Astrocyte of the spinal cord (primary cell): Measurements from ENCODE around the gene RNF208.

ENCODE experiments used
- DNase-seq: peaks from one replicate; pipeline ENCODE4 v3.0.0; 2011; ENCODE audit warnings: low read depth, low spot score
- H3K4me3 ChIP-seq: 2 replicates; pipeline ENCODE4 v1.5.1; 2011; ENCODE audit warnings: low read depth, mild to moderate bottlenecking, low read length, moderate library complexity
- CTCF ChIP-seq: IDR thresholded peaks from 2 replicates; pipeline ENCODE4 v1.5.1; 2012; ENCODE audit warnings: low read depth, mild to moderate bottlenecking, low read length, inconsistent platforms
- in situ Hi-C: cut with HindIII; loops from 2 replicates; pipeline ENCODE4 v1.10.0; 2017; ENCODE audit warnings: low sequenced_read_pairs

RNF208 gene

DNA sequence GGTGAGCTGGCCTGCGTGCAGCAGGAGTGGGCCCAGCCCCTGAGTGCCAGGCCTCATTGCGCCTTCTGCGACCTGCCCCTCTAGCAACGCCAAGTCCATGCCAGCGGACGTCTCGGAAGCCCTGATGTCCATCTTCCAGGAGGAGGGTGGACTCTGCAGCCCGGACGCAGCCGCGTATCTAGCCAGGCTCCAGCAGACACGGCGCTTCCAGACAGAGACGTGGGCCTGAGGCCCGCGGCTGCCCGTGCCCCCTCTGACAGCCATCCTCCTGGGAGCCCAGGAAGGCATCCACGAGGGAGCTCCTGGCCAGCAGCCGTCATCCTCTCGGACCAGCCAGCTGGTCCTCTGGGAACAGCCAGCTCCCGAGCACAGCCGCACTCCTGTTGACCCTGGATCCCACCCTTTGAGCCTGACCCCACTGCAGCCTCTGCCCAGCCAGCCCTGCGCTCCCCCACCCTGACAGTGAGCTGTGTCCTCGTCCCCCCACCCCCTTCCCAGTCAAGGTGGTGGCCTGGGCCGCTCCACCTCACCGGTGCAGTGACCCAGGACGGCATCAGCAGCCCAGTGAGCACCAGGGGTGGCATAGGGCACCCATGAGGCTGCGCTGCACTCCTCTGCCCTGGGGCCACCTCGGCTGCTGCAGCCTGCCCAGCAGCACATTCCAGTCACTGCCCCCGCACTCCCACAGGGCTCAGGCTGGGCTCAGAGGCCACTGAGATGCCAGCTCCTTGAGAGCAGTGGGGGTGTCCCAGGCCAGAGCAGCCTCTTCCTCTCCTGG is 5.7 kb downstream of the RNF208 start:
- H3K4me3 ChIP-seq = no peak overlapping the region
- DNase-seq = no peak
- in situ Hi-C loops = no loop called here
- TF ChIP-seq CTCF = no peak

DNA sequence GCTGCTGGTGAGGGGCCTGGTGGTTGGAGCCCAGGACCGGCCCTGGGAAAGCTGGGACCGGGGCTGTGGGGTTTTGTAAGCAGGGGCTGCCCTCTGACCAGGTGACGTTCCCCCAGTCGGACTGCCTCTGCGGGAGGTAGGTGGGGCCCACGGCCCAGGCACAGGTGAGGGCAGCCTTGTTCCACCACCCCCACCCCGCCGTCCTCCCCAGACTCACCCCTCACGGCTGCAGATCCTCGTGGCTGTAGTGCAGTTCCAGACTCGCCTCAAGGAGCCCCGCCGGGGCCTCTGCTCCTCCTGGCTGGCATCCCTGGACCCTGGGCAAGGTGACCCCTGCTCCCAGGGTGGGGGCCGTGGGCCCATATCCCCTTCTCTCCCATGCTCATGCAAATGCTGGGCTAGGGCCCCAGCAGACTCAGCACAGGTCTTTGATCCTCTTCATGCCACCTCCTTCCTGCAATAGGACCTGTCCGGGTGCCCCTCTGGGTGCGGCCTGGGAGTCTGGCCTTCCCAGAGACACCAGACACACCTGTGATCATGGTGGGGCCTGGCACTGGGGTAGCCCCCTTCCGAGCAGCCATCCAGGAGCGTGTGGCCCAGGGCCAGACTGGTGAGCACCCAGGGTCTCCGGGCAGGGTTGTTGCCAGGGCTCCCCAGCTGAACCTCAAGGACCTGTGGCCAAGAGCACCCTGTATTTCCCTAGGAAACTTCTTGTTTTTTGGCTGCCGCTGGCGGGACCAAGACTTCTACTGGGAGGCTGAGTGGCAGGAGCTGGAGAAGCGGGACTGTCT is 6.6 kb downstream of the RNF208 start:
- no peak for TF ChIP-seq CTCF
- DNase-seq = no peak
- in situ Hi-C loops = no loop called here
- H3K4me3 ChIP-seq = no peak overlapping the region

- no peak for TF ChIP-seq CTCF
- no peak for DNase-seq
- H3K4me3 ChIP-seq = no peak overlapping the region
- in situ Hi-C loops = no loop called here
Observed at GRCh38 chr9:137214620-137215019, 7.4 kb downstream of the RNF208 start.

DNA sequence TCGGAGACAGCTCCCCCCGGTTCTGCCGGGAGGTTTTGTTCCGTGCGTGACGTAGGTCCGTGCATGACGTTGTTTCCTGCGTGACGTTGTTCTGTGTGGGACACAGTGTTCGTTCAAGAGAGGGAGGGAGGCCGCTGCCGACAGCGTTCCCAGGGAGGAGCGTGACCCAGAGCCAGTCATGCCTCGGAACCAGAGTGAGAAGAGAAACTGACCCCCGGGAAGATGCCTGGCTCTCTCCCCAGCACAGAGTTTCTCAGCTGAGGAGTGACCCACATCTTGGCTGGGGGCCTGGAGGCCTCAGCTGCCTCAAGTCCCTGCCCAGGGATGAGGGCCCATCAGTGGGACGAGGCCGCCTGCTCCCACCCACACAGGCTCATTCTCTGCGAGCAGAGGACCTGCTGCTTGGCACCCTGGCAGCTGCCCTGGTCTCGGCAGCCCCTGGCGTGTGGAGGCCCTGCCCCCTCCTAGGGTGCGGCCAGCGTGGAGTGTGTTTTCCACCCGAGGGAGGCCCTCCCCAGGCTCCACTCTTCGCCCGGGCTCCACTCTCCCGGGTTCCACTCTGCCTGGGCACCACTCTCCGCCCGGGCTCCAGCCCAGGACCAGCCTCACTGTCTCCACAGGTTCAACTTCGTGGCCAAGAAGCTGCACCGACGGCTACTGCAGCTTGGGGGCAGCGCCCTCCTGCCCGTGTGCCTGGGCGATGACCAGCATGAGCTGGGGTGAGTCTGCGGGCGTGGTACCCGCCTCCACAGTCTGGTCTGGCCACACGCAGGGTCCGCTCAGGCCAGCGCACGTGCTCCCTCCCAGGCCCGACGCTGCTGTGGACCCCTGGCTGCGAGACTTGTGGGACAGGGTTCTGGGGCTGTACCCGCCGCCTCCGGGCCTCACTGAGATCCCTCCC is 8.6 kb downstream of the RNF208 start:
- in situ Hi-C loops = no loop called here
- H3K4me3 ChIP-seq = no peak overlapping the region
- no peak for DNase-seq
- peak; percentile 25 for TF ChIP-seq CTCF

GRCh38 chr9:137212520-137212919 is 9.5 kb downstream of the RNF208 start:
- in situ Hi-C loops = no loop called here
- no peak overlapping the region for H3K4me3 ChIP-seq
- TF ChIP-seq CTCF = no peak
- DNase-seq = no peak

GRCh38 chr9:137211532-137211931 is 10.5 kb downstream of the RNF208 start:
- no peak overlapping the region for H3K4me3 ChIP-seq
- in situ Hi-C loops = no loop called here
- no peak for DNase-seq
- TF ChIP-seq CTCF = no peak
